Neural cell (in vitro differentiated cells): ENCODE results near the gene FYN. TPM values are rescaled to one million over a fixed set of nuclear protein-coding genes. Genes with fewer than 3 reads are reported as not detected.

Experiments used
- H2AFZ ChIP-seq: fragments of 200-600, 300-800 bp; sonication (generic), shearing (Covaris generic); 2 replicates; pipeline ENCODE4 v1.6.0; 2014; ENCODE audit warnings: low read depth, mild to moderate bottlenecking, antibody characterized with exemption, low read length, moderate library complexity
- H3F3A ChIP-seq: fragments of 200-600 bp; shearing (Covaris generic); 2 replicates; pipeline ENCODE4 v1.6.1; 2016; ENCODE audit warnings: mild to moderate bottlenecking, moderate library complexity, mixed read lengths, antibody characterized with exemption, low read length; ENCODE audit not compliant: insufficient read depth, poor library complexity, severe bottlenecking
- H3K27ac ChIP-seq: fragments of 200-600, 300-800 bp; sonication (generic), shearing (Covaris generic); 2 replicates; pipeline ENCODE4 v1.5.1; 2014; ENCODE audit warnings: mild to moderate bottlenecking, low read length, moderate library complexity
- H3K27me3 ChIP-seq: fragments of 300-800, 200-600 bp; sonication (generic), shearing (Covaris generic); 2 replicates; pipeline ENCODE4 v1.6.0; 2014; ENCODE audit warnings: mild to moderate bottlenecking, low read depth, low read length, moderate library complexity; ENCODE audit not compliant: insufficient read depth
- H3K36me3 ChIP-seq: fragments of 300-800, 200-600 bp; sonication (generic), shearing (Covaris generic); 2 replicates; pipeline ENCODE4 v1.5.1; 2014; ENCODE audit warnings: mild to moderate bottlenecking, antibody characterized with exemption, low read length, moderate library complexity; ENCODE audit not compliant: insufficient read depth
- H3K4me2 ChIP-seq: fragments of 300-800, 200-600 bp; sonication (generic), shearing (Covaris generic); 2 replicates; pipeline ENCODE4 v1.6.0; 2014; ENCODE audit warnings: mild to moderate bottlenecking, low read length
- H3K4me3 ChIP-seq: fragments of 300-800, 200-600 bp; sonication (generic), shearing (Covaris generic); 2 replicates; pipeline ENCODE4 v1.5.1; 2014; ENCODE audit warnings: mild to moderate bottlenecking, low read length, moderate library complexity
- H3K79me2 ChIP-seq: fragments of 200-600 bp; shearing (Covaris generic); replicated peaks from 2 replicates; pipeline ENCODE4 v1.6.0; 2014; ENCODE audit warnings: mild to moderate bottlenecking, low read length, moderate library complexity; ENCODE audit not compliant: insufficient read depth
- H3K9ac ChIP-seq: fragments of 300-800, 200-600 bp; sonication (generic), shearing (Covaris generic); 2 replicates; pipeline ENCODE4 v1.6.1; 2016; ENCODE audit warnings: mild to moderate bottlenecking, low read length, mixed read lengths
- H3K9me2 ChIP-seq: fragments of 200-600 bp; shearing (Covaris generic); 2 replicates; pipeline ENCODE4 v1.6.1; 2016; ENCODE audit warnings: mild to moderate bottlenecking, low read length, mixed read lengths; ENCODE audit not compliant: insufficient read depth
- H3K9me3 ChIP-seq: fragments of 200-600, 300-800 bp; sonication (generic), shearing (Covaris generic); 2 replicates; pipeline ENCODE4 v1.6.1; 2016; ENCODE audit warnings: mild to moderate bottlenecking, mixed run types, low read length, moderate library complexity, mixed read lengths
- H4K20me1 ChIP-seq: fragments of 200-600 bp; shearing (Covaris generic); 2 replicates; pipeline ENCODE4 v1.6.1; 2016; ENCODE audit warnings: mild to moderate bottlenecking, mixed run types; ENCODE audit not compliant: insufficient read depth
- CTCF ChIP-seq: fragments of 450-650 bp; IDR thresholded peaks from 2 replicates; pipeline ENCODE4 v1.5.1; 2014; ENCODE audit warnings: antibody characterized with exemption, mild to moderate bottlenecking, moderate library complexity; ENCODE audit not compliant: poor library complexity, severe bottlenecking
- EP300 ChIP-seq: fragments of 450-650 bp; conservative IDR thresholded peaks from 2 replicates; pipeline ENCODE4 v1.6.1; 2014; ENCODE audit warnings: antibody characterized with exemption, mild to moderate bottlenecking, moderate library complexity; ENCODE audit not compliant: poor library complexity, severe bottlenecking
- EZH2 ChIP-seq: fragments of 200-600, 300-800 bp; shearing (Covaris generic), sonication (generic); IDR thresholded peaks from 2 replicates; pipeline ENCODE4 v1.6.1; 2014; ENCODE audit warnings: antibody characterized with exemption, low read length, borderline replicate concordance, mild to moderate bottlenecking; ENCODE audit not compliant: insufficient read depth, poor library complexity, severe bottlenecking
- MXI1 ChIP-seq: fragments of 450-650 bp; conservative IDR thresholded peaks from 2 replicates; pipeline ENCODE4 v1.6.1; 2014; ENCODE audit warnings: antibody characterized with exemption, mild to moderate bottlenecking; ENCODE audit not compliant: poor library complexity, severe bottlenecking
- POLR2AphosphoS5 ChIP-seq: IDR thresholded peaks from 2 replicates; pipeline ENCODE4 v1.6.1; 2012
- RAD21 ChIP-seq: fragments of 450-650 bp; conservative IDR thresholded peaks from 2 replicates; pipeline ENCODE4 v1.6.1; 2014; ENCODE audit warnings: antibody characterized with exemption, mild to moderate bottlenecking, moderate library complexity
- REST ChIP-seq: IDR thresholded peaks from 2 replicates; pipeline ENCODE4 v1.6.1; 2012; ENCODE audit warnings: borderline replicate concordance
- SMC3 ChIP-seq: fragments of 450-650 bp; conservative IDR thresholded peaks from 2 replicates; pipeline ENCODE4 v1.6.1; 2014; ENCODE audit warnings: antibody characterized with exemption, mild to moderate bottlenecking, moderate library complexity; ENCODE audit not compliant: poor library complexity
- TAF1 ChIP-seq: IDR thresholded peaks from 2 replicates; pipeline ENCODE4 v1.6.1; 2012; ENCODE audit warnings: low read depth
- polyA plus RNA-seq: library from polyadenylated mRNA; depleted of rRNA; stranded (reverse); fragments of >200 nt; gene quantifications from 2 replicates; pipeline ENCODE4 v1.2.3, GENCODE V29; 2014

FYN gene
- polyA plus RNA-seq, 1 donor from 2014 or later, result 277 TPM

- H3K4me3 ChIP-seq, result no peak overlapping the region
- H3K4me2 ChIP-seq, result no peak overlapping the region
- no peak overlapping the region for H3K9ac ChIP-seq
- H4K20me1 ChIP-seq, result no peaks in the 10 kb centered on the region
- peaks cover 4% of the 10 kb centered on the region for H3K79me2 ChIP-seq
- H3K36me3 ChIP-seq, result peaks cover 11% of the 10 kb centered on the region
- H3K27ac ChIP-seq, result no peak overlapping the region
- H2AFZ ChIP-seq, result no peak overlapping the region
- no peaks in the 10 kb centered on the region for H3K9me3 ChIP-seq
- no peaks in the 10 kb centered on the region for H3K27me3 ChIP-seq
- H3K9me2 ChIP-seq, result no peaks in the 10 kb centered on the region
- H3F3A ChIP-seq, result no peaks in the 10 kb centered on the region
- no peak for TF ChIP-seq MXI1
- no peak for TF ChIP-seq EP300
- TF ChIP-seq SMC3, result no peak
Observed at GRCh38 chr6:111738156-111738555, 135.1 kb downstream of the FYN start.

GRCh38 chr6:111737065-111737521 lies 136.2 kb downstream of the FYN start:
- Histone ChIP-seq H3K9me3 (peaks cover 4% of the 10 kb centered on the region), H3F3A (no peaks in the 10 kb centered on the region), H3K9me2 (no peaks in the 10 kb centered on the region), H4K20me1 (no peaks in the 10 kb centered on the region), H3K4me3 (no peak overlapping the region), H3K79me2 (peaks cover 4% of the 10 kb centered on the region), H3K27me3 (no peaks in the 10 kb centered on the region), H3K9ac (no peak overlapping the region), H3K27ac (no peak overlapping the region), H3K36me3 (peaks cover 11% of the 10 kb centered on the region), H3K4me2 (no peak overlapping the region), H2AFZ (no peak overlapping the region)
- TF ChIP-seq REST (no peak), POLR2AphosphoS5 (no peak), EP300 (no peak), EZH2 (no peak), MXI1 (no peak), RAD21 (no peak), TAF1 (no peak), SMC3 (no peak), CTCF (no peak)
